Activated CD8-positive, alpha-beta memory T cell treated with anti-CD3 and anti-CD28 coated beads, Interleukin-2, amount 50 U/mL, for 4 hours (primary cell): ENCODE measurements around the gene PYGB.

Experiments
- DNase-seq: peaks from one replicate; pipeline ENCODE4 v3.0.0-alpha.2; 2020

Gene PYGB

DNA sequence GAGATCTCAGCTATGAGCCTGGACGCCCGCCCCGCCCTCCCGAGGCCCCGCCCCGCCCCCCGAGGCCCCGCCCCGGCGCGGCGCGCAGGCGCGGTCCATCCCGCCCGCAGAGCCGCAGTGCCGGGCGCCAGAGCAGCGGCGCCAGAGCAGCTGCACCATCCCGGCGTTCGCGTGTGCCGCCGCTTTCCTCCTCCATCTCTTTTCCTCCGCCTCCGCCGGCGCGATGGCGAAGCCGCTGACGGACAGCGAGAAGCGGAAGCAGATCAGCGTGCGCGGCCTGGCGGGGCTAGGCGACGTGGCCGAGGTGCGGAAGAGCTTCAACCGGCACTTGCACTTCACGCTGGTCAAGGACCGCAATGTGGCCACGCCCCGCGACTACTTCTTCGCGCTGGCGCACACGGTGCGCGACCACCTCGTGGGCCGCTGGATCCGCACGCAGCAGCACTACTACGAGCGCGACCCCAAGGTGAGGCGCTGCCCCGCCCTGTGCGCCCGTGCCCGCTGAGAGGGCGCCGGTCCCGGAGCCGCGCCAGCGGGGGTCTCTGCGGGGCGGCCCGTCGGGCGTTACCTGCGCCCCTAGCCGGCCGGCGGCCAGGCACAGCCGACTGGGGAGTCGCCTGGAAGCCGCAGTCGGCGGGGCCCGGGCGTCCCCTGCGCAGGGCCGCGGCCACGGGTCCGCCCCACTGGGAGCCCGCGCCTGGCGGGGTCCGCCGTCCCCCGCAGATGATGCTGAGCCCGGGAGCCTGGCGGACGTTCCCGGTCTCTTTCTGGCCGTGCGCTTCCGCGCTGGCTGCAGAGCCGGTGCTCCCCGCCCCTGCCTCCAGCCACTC lies at the start of gene PYGB:
TSS of gene PYGB (plus strand) at position 130 of the 830 bp plus-strand sequence. CDS start at position 224, 94 bp downstream.
- peak; percentile 72 for DNase-seq

DNA sequence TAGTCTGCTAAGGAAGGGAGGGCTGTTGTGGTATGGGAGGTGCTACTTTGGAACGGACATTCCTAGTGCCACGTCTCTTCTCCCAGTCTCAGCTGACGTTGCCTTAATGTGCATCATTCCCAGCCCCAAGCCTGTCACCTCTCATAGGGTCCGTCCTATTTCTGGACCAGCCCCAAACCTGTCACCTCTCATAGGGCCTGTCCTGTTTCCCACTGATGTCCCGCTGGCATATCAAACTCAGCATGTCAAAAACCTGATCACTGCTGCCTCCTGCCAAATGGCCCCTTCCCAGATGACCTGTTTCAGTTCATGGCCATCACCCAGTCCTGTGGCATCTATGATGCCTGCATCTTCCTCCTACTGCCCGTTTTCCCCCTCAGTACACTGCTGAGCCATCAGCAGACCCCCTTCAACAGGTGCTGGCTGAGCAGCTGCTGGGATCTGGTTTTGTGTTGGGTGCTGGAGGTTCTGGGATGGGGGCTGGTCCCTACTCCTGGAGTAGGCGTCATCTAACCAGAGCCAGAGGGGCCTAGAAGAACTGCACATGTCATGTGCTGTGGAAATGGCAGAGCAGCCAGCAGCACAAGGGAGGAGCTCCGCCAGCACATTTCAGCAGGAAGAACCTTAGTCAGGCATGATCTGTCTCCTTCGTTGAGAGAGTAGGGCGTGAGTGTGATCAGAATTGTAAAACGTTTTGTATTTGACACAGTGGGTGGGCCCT lies 49.1 kb upstream of the PYGB start:
- no peak for DNase-seq

- no peak for DNase-seq
Observed at GRCh38 chr20:25199473-25200260, 48.2 kb upstream of the PYGB start.

- DNase-seq, result no peak
Observed at GRCh38 chr20:25203089-25203488, 44.8 kb upstream of the PYGB start.

DNA sequence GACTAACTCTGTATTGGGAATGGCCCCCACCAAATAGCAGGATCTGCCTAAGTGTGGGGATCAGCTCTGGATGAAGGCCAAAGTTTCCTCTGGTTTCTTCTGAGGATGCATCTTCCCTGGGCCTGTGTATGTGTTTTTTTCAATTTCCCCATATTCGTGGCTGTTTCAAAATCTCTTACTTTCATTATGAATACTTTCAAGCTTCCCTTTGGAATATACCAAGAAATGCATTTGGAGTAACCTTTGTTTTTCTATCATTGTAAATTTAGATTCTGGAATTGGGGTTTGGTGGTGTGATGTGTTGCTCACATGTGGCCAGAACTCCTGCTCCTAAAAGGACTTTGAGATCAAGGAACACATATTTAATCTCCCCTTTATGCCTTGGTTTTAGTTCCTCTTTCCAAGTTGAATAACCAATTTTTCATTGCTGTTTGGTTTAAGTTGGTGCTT lies 44.0 kb upstream of the PYGB start:
- DNase-seq, result no peak

- no peak for DNase-seq
Observed at GRCh38 chr20:25204550-25205276, 43.2 kb upstream of the PYGB start.

DNA sequence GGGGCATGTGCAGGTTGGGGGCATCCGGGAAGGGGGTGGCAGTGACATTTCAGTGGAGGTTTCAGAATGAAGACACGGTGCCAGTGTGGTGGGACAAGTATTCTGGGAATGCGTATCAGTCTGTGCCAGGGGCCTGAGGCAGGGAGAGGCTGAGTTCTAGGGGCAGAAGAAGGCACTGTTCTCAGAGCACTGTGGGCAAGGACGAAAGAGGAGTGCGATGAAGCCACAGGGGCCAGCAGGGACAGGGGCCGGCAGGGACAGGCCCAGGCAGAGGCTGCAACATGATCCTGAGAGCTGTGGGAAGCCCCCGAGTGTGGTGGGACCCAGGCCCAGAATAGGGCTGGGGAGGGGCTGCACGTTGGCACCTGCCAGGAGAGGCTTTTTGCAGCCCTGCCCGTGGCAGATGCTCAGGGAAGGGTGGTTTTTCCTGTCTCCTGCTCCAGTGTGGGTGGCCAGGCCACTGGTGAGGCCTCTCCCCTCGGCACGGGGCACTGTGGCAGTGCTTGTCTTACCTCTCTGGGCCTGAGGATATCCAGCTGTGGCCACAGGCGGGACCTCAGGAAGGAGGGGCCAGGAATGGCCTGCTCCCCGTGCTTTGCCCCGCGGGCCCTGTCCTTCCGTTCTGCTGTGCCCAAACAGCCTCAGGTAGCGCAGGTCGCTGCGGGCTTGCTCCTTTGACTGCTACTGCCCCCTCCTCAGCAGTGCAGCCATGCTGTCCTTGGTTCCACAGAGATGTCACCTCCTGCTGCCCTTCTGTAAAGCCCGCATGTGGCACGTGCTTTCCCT lies 42.4 kb upstream of the PYGB start:
- DNase-seq, result no peak

DNA sequence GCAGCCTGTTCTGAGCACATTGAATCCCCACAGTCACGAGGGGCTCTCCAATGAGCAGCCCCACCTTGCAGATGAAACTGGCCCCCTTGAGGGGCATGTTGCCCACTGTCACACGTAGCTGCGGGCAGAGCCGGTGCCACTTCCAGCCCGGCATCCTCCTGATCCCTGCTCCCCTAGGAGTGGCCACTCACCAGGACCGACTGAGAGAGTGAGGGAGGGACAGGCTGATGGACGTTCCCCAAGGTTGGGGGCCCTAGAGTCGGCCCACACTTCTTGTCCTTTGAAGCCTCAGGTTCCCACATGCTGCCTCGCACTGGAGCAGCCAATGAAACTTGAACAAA lies 41.9 kb upstream of the PYGB start:
- no peak for DNase-seq

GRCh38 chr20:25206548-25206947 lies 41.3 kb upstream of the PYGB start:
- no peak for DNase-seq

GRCh38 chr20:25207149-25207959 lies 40.5 kb upstream of the PYGB start:
- no peak for DNase-seq

- no peak for DNase-seq
Observed at GRCh38 chr20:25207960-25208534, 39.8 kb upstream of the PYGB start.

DNA sequence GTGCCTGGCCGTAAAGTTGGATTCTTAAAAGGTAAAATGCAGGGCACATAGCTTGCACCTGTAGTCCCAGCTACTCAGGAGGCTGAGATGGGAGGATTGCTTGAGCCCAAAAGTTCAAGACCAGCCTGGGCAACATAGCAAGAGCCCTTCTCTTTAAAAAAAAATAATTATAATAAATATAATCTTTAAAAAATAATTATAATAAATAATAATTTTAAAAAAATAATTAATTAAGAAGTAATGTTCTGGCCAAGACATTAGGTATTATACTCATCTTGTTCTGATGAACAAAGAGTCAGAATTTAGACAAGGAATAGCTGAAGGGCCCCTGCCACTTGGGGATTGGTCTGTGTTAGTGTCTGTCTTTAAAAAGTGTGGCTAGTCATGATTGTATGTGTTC lies 38.5 kb upstream of the PYGB start:
- no peak for DNase-seq

DNA sequence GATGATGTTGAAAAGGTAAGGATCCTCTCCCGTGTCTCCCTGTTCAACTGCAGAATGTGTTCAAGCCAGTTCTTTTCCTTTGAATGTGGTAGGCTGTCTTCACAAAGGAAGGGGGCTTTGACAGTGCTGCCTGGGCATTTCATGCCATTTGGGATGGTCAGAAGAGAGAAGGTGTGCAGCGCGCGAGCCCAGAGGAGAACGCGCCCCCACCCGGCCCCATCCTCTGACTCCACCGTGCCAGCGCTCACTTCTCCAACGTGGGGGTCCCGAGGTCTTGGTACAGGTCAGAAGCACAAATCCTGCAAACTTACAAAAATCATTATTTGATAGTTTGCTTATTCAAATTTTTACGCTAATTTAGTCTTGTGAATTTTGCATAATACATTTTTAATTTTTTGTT lies 38.0 kb upstream of the PYGB start:
- no peak for DNase-seq

- no peak for DNase-seq
Observed at GRCh38 chr20:25211273-25211672, 36.6 kb upstream of the PYGB start.

DNA sequence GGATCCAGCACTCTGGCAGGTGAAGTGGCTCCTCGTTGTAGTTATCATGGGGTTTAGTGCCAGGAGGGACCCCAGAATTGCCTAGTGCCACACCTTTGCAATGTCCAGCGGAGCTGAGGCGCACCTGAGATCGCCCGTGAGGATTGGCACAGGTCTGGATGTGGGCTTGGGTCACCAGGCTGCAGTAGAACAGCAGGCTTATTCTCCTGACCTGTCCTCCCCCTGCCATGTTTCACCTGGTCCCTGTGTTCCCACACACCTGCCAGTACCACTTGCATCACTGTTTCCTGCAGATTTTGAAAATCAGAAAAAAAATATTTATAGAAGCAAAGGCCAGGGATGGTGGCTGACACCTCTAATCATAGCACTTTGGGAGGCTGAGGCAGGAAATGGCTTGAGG lies 35.6 kb upstream of the PYGB start:
- DNase-seq, result no peak

GRCh38 chr20:25213566-25214425 lies 34.1 kb upstream of the PYGB start:
- DNase-seq, result no peak

DNA sequence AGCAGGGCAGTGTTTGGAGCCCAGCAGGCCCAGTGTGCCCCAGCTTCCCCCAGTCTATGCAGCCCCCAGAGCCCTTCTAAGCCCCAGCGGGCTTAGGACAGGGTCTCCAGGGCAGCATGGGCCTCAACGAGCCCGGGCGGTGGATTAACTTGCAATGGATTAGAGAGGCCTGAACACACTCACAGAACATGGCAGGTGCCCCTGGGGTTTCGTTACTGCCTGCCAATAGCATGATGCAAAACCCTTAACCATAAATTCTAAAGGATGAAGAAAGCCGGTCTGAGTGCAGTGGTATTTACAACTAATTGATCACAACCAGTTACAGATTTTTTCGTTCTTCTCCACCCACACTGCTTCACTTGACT lies 33.5 kb upstream of the PYGB start:
- no peak for DNase-seq

GRCh38 chr20:25214819-25215218 lies 33.1 kb upstream of the PYGB start:
- no peak for DNase-seq

- no peak for DNase-seq
Observed at GRCh38 chr20:25215521-25215920, 32.4 kb upstream of the PYGB start.
